Measurements from ENCODE around the gene ITGB5. TPM values are rescaled to one million over a fixed set of nuclear protein-coding genes. Genes with fewer than 3 reads are reported as not detected.
A peak's percentile ranks its signal among the peaks of the same experiment; 100 is the strongest.
"Not testable (repeated sequence)": the region's sequence is repeated elsewhere in the genome, so short reads cannot be mapped to it uniquely, and the experiment has no call there.

The ITGB5 gene
- total RNA-seq, 2 experiments from 2014 or later: 0.34 to 0.97 TPM

GRCh38 chr3:124787476-124788195, 99.5 kb downstream of the ITGB5 start:
- Mint-ChIP-seq H3K27ac (peak overlapping the region; percentile 51), H3K4me1 (peaks cover 12% of the 10 kb centered on the region), H3K4me3 (no peak overlapping the region), H3K9me3 (no peaks in the 10 kb centered on the region), H3K27me3 (peaks cover 6% of the 10 kb centered on the region), H3K36me3 (no peaks in the 10 kb centered on the region)
- DNase-seq: no peak

DNA sequence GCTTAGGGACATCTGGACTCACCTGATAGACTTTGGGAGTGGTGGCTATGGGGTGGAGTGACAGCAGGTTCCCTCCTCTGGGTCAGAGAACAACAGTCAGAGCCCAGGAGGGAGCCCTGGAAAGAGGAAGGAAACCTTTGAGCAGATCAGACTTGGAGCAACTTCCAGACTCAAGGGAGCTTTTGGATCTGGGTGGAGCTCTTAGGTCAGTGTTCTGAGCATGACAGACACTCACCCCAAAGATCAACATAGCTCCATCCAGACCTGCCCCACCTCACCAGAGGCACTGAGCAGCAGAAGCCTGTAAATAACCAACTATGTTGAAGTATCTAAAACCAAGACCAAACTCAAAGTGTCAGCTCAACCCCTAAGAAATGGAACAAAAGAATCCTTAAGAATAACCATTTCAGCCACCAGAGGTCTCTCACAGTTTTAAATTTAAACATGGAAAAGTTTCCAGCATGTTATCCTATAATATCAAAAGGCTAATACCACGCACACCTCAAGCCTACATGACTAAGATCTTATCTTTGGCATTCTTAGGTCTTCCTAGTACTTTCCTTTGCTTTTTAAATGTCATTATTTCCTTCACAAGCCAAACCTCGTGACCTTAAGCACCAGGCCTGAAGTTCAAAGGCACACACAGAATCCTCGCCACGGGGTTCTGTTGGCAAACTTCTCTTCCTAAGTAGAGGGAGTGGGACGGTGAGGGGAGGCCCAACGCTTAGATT, 100.5 kb downstream of the ITGB5 start:
- Mint-ChIP-seq H3K36me3 (no peaks in the 10 kb centered on the region), H3K4me3 (no peak overlapping the region), H3K27me3 (peaks cover 6% of the 10 kb centered on the region), H3K9me3 (no peaks in the 10 kb centered on the region), H3K4me1 (peaks cover 12% of the 10 kb centered on the region), H3K27ac (peak overlapping the region; percentile 51)
- no peak for DNase-seq

- Mint-ChIP-seq H3K36me3 (no peaks in the 10 kb centered on the region), H3K4me3 (no peak overlapping the region), H3K27me3 (peaks cover under 1% of the 10 kb centered on the region), H3K4me1 (peaks cover 12% of the 10 kb centered on the region), H3K9me3 (no peaks in the 10 kb centered on the region), H3K27ac (no peak overlapping the region)
- no peak for DNase-seq
These were observed 101.2 kb downstream of the ITGB5 start for GRCh38 chr3:124785973-124786372.

DNA sequence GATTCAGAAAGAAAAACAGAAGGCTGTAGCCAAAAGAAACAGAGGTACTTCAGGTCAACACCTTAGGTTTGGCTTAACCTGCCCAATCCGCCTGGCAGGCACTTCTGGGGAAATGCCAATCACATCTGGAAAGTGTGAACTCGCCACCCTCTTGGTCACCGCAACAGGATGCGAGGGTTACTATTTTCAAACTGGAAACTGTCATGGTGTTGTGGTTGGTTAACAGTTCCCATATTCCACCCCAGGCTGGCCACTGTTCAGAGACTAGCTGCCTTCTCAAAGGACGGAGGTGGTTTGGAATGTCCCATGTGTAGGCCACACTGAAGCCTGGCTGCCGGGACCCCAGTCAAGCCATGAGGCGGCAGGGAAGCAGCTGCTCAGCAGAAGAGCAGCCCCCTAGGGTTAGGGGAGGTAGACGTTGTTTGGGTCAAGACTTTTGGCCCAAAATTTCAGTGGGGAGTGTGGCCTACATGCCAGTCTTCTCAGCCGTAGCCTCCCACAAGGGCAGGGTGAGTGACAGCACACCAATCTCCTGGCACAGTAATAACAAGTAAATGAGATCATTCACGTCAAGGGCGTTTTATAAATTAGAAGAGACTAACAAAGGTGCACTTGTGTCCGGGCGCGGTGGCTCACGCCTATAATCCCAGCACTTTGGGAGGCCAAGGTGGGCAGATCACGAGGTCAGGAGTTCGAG, 102.3 kb downstream of the ITGB5 start:
- H3K27me3 Mint-ChIP-seq: no peaks in the 10 kb centered on the region
- no peaks in the 10 kb centered on the region for H3K36me3 Mint-ChIP-seq
- no peaks in the 10 kb centered on the region for H3K9me3 Mint-ChIP-seq
- H3K4me1 Mint-ChIP-seq: peaks cover 15% of the 10 kb centered on the region
- no peak for DNase-seq
- no peak overlapping the region for H3K4me3 Mint-ChIP-seq
- peak overlapping the region; percentile 31 for H3K27ac Mint-ChIP-seq

DNA sequence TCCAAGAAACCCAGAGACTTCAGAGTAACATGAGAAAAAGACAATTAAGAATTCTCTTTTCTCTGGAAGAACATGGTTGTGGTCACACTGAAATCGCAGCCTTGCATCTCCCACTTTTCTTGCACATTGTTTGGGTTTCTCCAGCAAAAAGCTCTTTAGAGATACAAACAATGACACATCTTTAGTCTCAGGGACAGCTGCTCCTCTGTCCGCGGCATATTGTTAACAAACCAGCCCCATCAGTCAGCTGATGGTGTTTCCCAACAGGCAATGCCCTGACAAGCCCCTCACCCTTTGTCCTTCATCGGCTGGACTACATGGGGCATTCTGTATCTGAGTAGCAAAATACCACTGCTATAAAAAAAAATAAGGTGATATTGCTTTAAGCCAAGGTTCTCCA, 103.5 kb downstream of the ITGB5 start:
- DNase-seq: no peak
- Mint-ChIP-seq H3K9me3 (no peaks in the 10 kb centered on the region), H3K27me3 (no peaks in the 10 kb centered on the region), H3K4me1 (peaks cover 15% of the 10 kb centered on the region), H3K4me3 (no peak overlapping the region), H3K27ac (no peak overlapping the region), H3K36me3 (no peaks in the 10 kb centered on the region)

DNA sequence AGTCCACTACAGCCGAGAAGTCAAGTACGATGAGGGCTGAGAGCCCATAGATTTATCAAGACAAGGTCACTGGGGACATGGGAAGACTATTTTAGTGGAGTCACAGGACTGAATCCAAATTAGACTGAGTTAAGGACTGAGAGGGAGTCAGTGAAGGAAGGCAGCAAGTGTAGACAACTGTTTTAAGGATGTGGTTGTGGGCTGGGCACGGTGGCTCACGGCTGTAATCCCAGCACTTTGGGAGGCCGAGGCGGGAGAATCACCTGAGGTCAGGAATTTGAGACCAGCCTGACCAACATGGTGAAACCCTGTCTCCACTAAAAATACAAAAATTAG, 104.8 kb downstream of the ITGB5 start:
- H3K4me3 Mint-ChIP-seq, DNase-seq: not testable (repeated sequence)

GRCh38 chr3:124781476-124782376, 105.4 kb downstream of the ITGB5 start:
- no peaks in the 10 kb centered on the region for H3K9me3 Mint-ChIP-seq
- H3K4me1 Mint-ChIP-seq: peaks cover 5% of the 10 kb centered on the region
- H3K27me3 Mint-ChIP-seq: no peaks in the 10 kb centered on the region
- DNase-seq: no peak
- no peak overlapping the region for H3K27ac Mint-ChIP-seq
- H3K4me3 Mint-ChIP-seq: no peak overlapping the region
- no peaks in the 10 kb centered on the region for H3K36me3 Mint-ChIP-seq

More for the DNA sequence above, 104.8 kb downstream of the ITGB5 start:
- H3K4me1 Mint-ChIP-seq: peaks cover 11% of the 10 kb centered on the region
- not testable (repeated sequence) for H3K9me3 Mint-ChIP-seq, H3K27ac Mint-ChIP-seq, H3K27me3 Mint-ChIP-seq, H3K36me3 Mint-ChIP-seq

- H3K36me3 Mint-ChIP-seq: no peaks in the 10 kb centered on the region
- no peak overlapping the region for H3K4me3 Mint-ChIP-seq
- H3K27me3 Mint-ChIP-seq: no peaks in the 10 kb centered on the region
- no peak for DNase-seq
- H3K4me1 Mint-ChIP-seq: peaks cover 3% of the 10 kb centered on the region
- no peaks in the 10 kb centered on the region for H3K9me3 Mint-ChIP-seq
- H3K27ac Mint-ChIP-seq: no peak overlapping the region
These were observed 106.2 kb downstream of the ITGB5 start for GRCh38 chr3:124780761-124781475.

DNA sequence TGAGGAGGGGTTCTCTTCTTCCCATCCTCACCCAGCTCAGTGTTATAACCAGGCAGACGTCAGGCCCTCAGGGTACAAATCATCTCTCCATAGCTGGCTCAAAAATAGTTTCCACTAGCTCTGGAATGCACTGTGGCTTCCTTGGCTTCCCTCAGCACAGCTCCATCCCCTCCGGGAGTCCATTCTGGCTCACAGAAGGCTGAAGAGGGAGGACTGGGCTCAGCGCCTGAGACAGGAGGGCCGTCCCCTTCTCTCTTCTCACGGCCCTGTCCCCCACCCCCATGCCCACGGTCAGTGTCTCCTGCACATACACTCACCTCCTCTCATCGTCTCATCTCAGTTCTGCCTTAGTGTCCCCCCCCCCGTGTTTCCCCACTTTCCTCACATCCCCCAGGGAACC, 106.8 kb downstream of the ITGB5 start:
- Mint-ChIP-seq H3K9me3 (no peaks in the 10 kb centered on the region), H3K4me3 (no peak overlapping the region), H3K27me3 (no peaks in the 10 kb centered on the region), H3K4me1 (peaks cover 3% of the 10 kb centered on the region), H3K27ac (no peak overlapping the region), H3K36me3 (no peaks in the 10 kb centered on the region)
- no peak for DNase-seq

- Mint-ChIP-seq H3K4me3 (no peak overlapping the region), H3K27ac (no peak overlapping the region), H3K36me3 (no peaks in the 10 kb centered on the region), H3K9me3 (no peaks in the 10 kb centered on the region), H3K27me3 (no peaks in the 10 kb centered on the region), H3K4me1 (peaks cover 3% of the 10 kb centered on the region)
- DNase-seq: no peak
These were observed 107.4 kb downstream of the ITGB5 start for GRCh38 chr3:124779751-124780191.

DNA sequence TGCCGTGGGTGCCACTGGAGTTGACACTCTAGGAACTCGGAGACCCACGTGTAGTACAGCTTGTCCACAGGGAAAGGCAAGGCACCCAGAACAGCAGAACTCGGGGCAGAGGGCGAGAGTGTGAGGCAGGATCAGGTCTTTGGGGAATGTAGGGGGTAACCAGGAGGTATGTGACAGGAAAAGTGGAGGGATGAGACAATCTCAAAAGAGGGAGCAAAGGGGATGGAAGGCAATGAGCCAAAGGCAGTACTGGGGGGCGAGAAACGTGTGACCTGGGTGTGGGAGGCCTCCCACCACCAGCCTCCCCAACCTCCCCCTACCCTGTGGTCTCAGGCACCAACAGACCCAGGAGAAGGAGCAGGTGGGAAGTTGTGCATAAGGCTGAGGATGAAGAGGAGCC, 108.0 kb downstream of the ITGB5 start:
- no peak overlapping the region for H3K4me3 Mint-ChIP-seq
- H3K36me3 Mint-ChIP-seq: no peaks in the 10 kb centered on the region
- no peak overlapping the region for H3K27ac Mint-ChIP-seq
- no peak for DNase-seq
- H3K9me3 Mint-ChIP-seq: no peaks in the 10 kb centered on the region
- peaks cover 3% of the 10 kb centered on the region for H3K4me1 Mint-ChIP-seq
- H3K27me3 Mint-ChIP-seq: no peaks in the 10 kb centered on the region

DNA sequence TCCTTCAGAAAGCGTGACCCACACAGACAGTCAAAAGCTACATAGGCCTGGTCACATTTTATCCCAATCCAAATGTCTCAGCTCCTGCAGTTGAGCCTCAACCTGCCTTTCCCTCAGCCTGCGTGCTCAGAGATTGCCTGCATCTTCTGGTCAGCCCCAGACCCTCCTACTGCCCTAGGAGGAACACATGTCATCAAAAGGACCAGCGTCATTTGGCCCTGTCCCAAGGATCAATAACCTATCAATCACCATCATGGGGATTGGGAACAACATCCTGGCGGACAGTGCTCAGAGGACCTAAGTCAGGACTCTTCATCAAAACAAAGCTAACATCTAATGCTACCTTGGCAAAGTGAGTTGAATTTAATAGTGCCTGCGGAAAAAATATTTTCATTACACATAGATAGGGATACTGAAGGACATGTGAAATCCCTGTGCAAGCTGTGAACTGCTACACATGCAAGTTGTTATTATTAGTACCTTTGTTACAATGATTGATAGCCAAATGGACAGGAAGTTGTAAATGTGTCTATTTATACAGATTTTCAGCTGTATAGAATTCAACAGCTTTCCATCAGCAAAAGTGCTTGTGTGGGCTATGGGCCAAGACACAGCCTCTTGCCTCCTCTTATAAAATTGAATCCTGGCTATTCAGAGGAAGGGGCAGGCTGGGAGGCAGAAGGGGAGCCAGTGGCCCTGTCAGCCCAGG, 109.2 kb downstream of the ITGB5 start:
- H3K4me1 Mint-ChIP-seq: peaks cover 3% of the 10 kb centered on the region
- no peak overlapping the region for H3K27ac Mint-ChIP-seq
- no peak for DNase-seq
- no peak overlapping the region for H3K4me3 Mint-ChIP-seq
- H3K27me3 Mint-ChIP-seq: no peaks in the 10 kb centered on the region
- H3K36me3 Mint-ChIP-seq: no peaks in the 10 kb centered on the region
- H3K9me3 Mint-ChIP-seq: no peaks in the 10 kb centered on the region

- Mint-ChIP-seq H3K36me3 (no peaks in the 10 kb centered on the region), H3K4me3 (no peak overlapping the region), H3K9me3 (no peaks in the 10 kb centered on the region), H3K27me3 (peaks cover 6% of the 10 kb centered on the region), H3K4me1 (peaks cover 3% of the 10 kb centered on the region), H3K27ac (no peak overlapping the region)
- DNase-seq: no peak
These were observed 110.3 kb downstream of the ITGB5 start for GRCh38 chr3:124776856-124777255.

GRCh38 chr3:124775877-124776276, 111.3 kb downstream of the ITGB5 start:
- Mint-ChIP-seq H3K4me3 (no peak overlapping the region), H3K36me3 (no peaks in the 10 kb centered on the region), H3K4me1 (peaks cover 2% of the 10 kb centered on the region), H3K27me3 (peaks cover 10% of the 10 kb centered on the region), H3K9me3 (no peaks in the 10 kb centered on the region), H3K27ac (no peak overlapping the region)
- no peak for DNase-seq
